Esophagus squamous epithelium (tissue), 4 donors: Measurements from ENCODE around the gene RNF180.

Experiments used
- CTCF ChIP-seq, 6 experiments: fragments of 450-650 bp in 4 of 6; fragments of 200-600 bp in 2 of 6; sonication (generic) in 2 of 6; IDR thresholded peaks; one replicate each; pipeline ENCODE4 v1.5.1; 2016 to 2019; ENCODE audit warnings: antibody characterized with exemption in 6 of 6, mild to moderate bottlenecking in 4 of 6, moderate library complexity in 4 of 6
- POLR2A ChIP-seq, 4 donors: fragments of 450-650 bp; IDR thresholded peaks; one replicate each; pipeline ENCODE4 v1.6.1; 2017; ENCODE audit warnings: antibody characterized with exemption in 4 of 4, mild to moderate bottlenecking in 4 of 4, moderate library complexity in 3 of 4

GRCh38 chr5:64181440-64181839, 15.8 kb downstream of the RNF180 start:
- no peak for TF ChIP-seq POLR2A (IDR thresholded peaks at IDR 0.05)
- TF ChIP-seq CTCF (IDR thresholded peaks at IDR 0.05): no peak
